Activated T-cell treated with anti-CD3 and anti-CD28 coated beads, Interleukin-2, amount 50 U/mL, for 72 hours (primary cell): Measurements from ENCODE around the gene SMG7. TPM values are rescaled to one million over a fixed set of nuclear protein-coding genes. Genes with fewer than 3 reads are reported as not detected.
"Not testable (repeated sequence)": the region's sequence is repeated elsewhere in the genome, so short reads cannot be mapped to it uniquely, and the experiment has no call there.

Experiments used
- ATAC-seq, 2 donors: fragments of 150-1000 bp; cut with Tn5 transposase; replicated peaks in 1 of 2; 2 replicates each; pipeline ENCODE4 v1.10.0; 2021; ENCODE audit warnings: moderate library complexity in 2 of 2, mild to moderate bottlenecking in 1 of 2
- DNase-seq, 2 donors: peaks; one replicate each; pipeline ENCODE4 v3.0.0; 2021 to 2022; ENCODE audit warnings: mixed read lengths in 1 of 2
- H3K27ac Mint-ChIP-seq: one replicate; pipeline ENCODE4 v1.8.0; 2022; ENCODE audit warnings: mild to moderate bottlenecking, moderate library complexity, mixed read lengths
- H3K27me3 Mint-ChIP-seq: one replicate; pipeline ENCODE4 v1.8.0; 2022; ENCODE audit warnings: low read depth, mixed read lengths
- H3K36me3 Mint-ChIP-seq, 2 donors: one replicate each; pipeline ENCODE4 v1.8.0; 2022; ENCODE audit warnings: mixed read lengths in 2 of 2, mild to moderate bottlenecking in 1 of 2; ENCODE audit not compliant: insufficient read depth in 2 of 2
- H3K4me1 Mint-ChIP-seq: one replicate; pipeline ENCODE4 v1.8.0; 2022; ENCODE audit warnings: low read depth, mixed read lengths
- H3K4me3 Mint-ChIP-seq, 2 donors: one replicate each; pipeline ENCODE4 v1.8.0; 2022; ENCODE audit warnings: mild to moderate bottlenecking in 2 of 2, mixed read lengths in 2 of 2, moderate library complexity in 2 of 2
- H3K9me3 Mint-ChIP-seq, 2 donors: one replicate each; pipeline ENCODE4 v1.8.0; 2022; ENCODE audit warnings: mixed read lengths in 2 of 2
- total RNA-seq, 2 donors: library from RNA; stranded (reverse); gene quantifications; one replicate each; pipeline ENCODE4 v1.2.3, GENCODE V29; 2022

SMG7 gene
- total RNA-seq: 10 to 100 TPM; 57.9 to 69.8 TPM

- Mint-ChIP-seq H3K36me3 (peaks cover 3 to 4% of the 10 kb centered on the region in 2 donors), H3K4me1 (peaks cover 29% of the 10 kb centered on the region), H3K27me3 (no peaks in the 10 kb centered on the region), H3K9me3 (no peaks in the 10 kb centered on the region), H3K4me3 (peak within 1 kb of the TSS; percentile 95 to 97), H3K27ac (peak within 1 kb of the TSS; percentile 95)
- DNase-seq: peak; percentile 58
- ATAC-seq: peak; percentile 1 to 4
Observed at GRCh38 chr1:183472488-183473216, at the start of gene SMG7. TSS of gene SMG7 (plus strand) at chr1:183472499. CDS start at chr1:183472621, 122 bp downstream.

GRCh38 chr1:183423541-183423940 lies 48.8 kb upstream of the SMG7 start:
- Mint-ChIP-seq H3K27me3 (peaks cover 27% of the 10 kb centered on the region), H3K4me3 (no peak overlapping the region), H3K4me1 (peaks cover 3% of the 10 kb centered on the region), H3K27ac (no peak overlapping the region), H3K9me3 (no peaks in the 10 kb centered on the region), H3K36me3 (no peaks in the 10 kb centered on the region)
- ATAC-seq (no peak), DNase-seq (no peak)

GRCh38 chr1:183424691-183425090 lies 47.6 kb upstream of the SMG7 start:
- H3K27me3 Mint-ChIP-seq: peaks cover 21% of the 10 kb centered on the region
- H3K36me3 Mint-ChIP-seq: no peaks in the 10 kb centered on the region
- H3K9me3 Mint-ChIP-seq: no peaks in the 10 kb centered on the region
- ATAC-seq: no peak
- H3K4me3 Mint-ChIP-seq: no peak overlapping the region
- no peak for DNase-seq
- H3K4me1 Mint-ChIP-seq: no peaks in the 10 kb centered on the region
- no peak overlapping the region for H3K27ac Mint-ChIP-seq

GRCh38 chr1:183427591-183427990 lies 44.7 kb upstream of the SMG7 start:
- H3K36me3 Mint-ChIP-seq, H3K4me1 Mint-ChIP-seq, ATAC-seq, H3K27ac Mint-ChIP-seq, H3K4me3 Mint-ChIP-seq, DNase-seq, H3K9me3 Mint-ChIP-seq: not testable (repeated sequence)
- H3K27me3 Mint-ChIP-seq: peaks cover 18% of the 10 kb centered on the region

- Mint-ChIP-seq H3K9me3 (no peaks in the 10 kb centered on the region), H3K4me1 (no peaks in the 10 kb centered on the region), H3K27ac (no peak overlapping the region), H3K4me3 (no peak overlapping the region), H3K27me3 (peaks cover 18% of the 10 kb centered on the region), H3K36me3 (no peaks in the 10 kb centered on the region)
- ATAC-seq (no peak), DNase-seq (no peak)
Observed at GRCh38 chr1:183431840-183432547, 40.3 kb upstream of the SMG7 start.

- H3K4me1 Mint-ChIP-seq: no peaks in the 10 kb centered on the region
- ATAC-seq: no peak
- no peak overlapping the region for H3K4me3 Mint-ChIP-seq
- H3K9me3 Mint-ChIP-seq: no peaks in the 10 kb centered on the region
- H3K27me3 Mint-ChIP-seq: peaks cover 18% of the 10 kb centered on the region
- DNase-seq: no peak
- H3K27ac Mint-ChIP-seq: no peak overlapping the region
- H3K36me3 Mint-ChIP-seq: no peaks in the 10 kb centered on the region
Observed at GRCh38 chr1:183432548-183432875, 39.8 kb upstream of the SMG7 start.

- no peak for DNase-seq
- Mint-ChIP-seq H3K4me1 (no peaks in the 10 kb centered on the region), H3K4me3 (no peak overlapping the region), H3K27me3 (peaks cover 11% of the 10 kb centered on the region), H3K36me3 (no peaks in the 10 kb centered on the region), H3K9me3 (no peaks in the 10 kb centered on the region), H3K27ac (no peak overlapping the region)
- no peak for ATAC-seq
Observed at GRCh38 chr1:183433703-183434102, 38.6 kb upstream of the SMG7 start.

- no peaks in the 10 kb centered on the region for H3K4me1 Mint-ChIP-seq
Observed at GRCh38 chr1:183435497-183435896, 36.8 kb upstream of the SMG7 start.

GRCh38 chr1:183438060-183438459 lies 34.2 kb upstream of the SMG7 start:
- no peak overlapping the region for H3K27ac Mint-ChIP-seq
- no peak for DNase-seq
- no peaks in the 10 kb centered on the region for H3K36me3 Mint-ChIP-seq
- ATAC-seq: no peak
- H3K9me3 Mint-ChIP-seq: no peaks in the 10 kb centered on the region
- no peak overlapping the region for H3K4me3 Mint-ChIP-seq
- H3K27me3 Mint-ChIP-seq: no peaks in the 10 kb centered on the region
- no peaks in the 10 kb centered on the region for H3K4me1 Mint-ChIP-seq

More at GRCh38 chr1:183435497-183435896, 36.8 kb upstream of the SMG7 start:
- ATAC-seq (no peak), DNase-seq (no peak)
- H3K4me3 Mint-ChIP-seq: no peak overlapping the region
- H3K27ac Mint-ChIP-seq: no peak overlapping the region
- peaks cover 7% of the 10 kb centered on the region for H3K27me3 Mint-ChIP-seq
- H3K9me3 Mint-ChIP-seq: no peaks in the 10 kb centered on the region
- H3K36me3 Mint-ChIP-seq: no peaks in the 10 kb centered on the region

GRCh38 chr1:183443011-183443410 lies 29.3 kb upstream of the SMG7 start:
- H3K27me3 Mint-ChIP-seq: no peaks in the 10 kb centered on the region

GRCh38 chr1:183443466-183443865 lies 28.8 kb upstream of the SMG7 start:
- Mint-ChIP-seq H3K4me1 (no peaks in the 10 kb centered on the region), H3K9me3 (no peaks in the 10 kb centered on the region), H3K4me3 (no peak overlapping the region), H3K27ac (no peak overlapping the region), H3K27me3 (no peaks in the 10 kb centered on the region), H3K36me3 (no peaks in the 10 kb centered on the region)
- ATAC-seq (no peak), DNase-seq (no peak)

More at GRCh38 chr1:183443011-183443410, 29.3 kb upstream of the SMG7 start:
- H3K36me3 Mint-ChIP-seq: no peaks in the 10 kb centered on the region
- no peaks in the 10 kb centered on the region for H3K4me1 Mint-ChIP-seq
- H3K4me3 Mint-ChIP-seq: no peak overlapping the region
- DNase-seq (no peak), ATAC-seq (no peak)
- no peak overlapping the region for H3K27ac Mint-ChIP-seq
- H3K9me3 Mint-ChIP-seq: no peaks in the 10 kb centered on the region

GRCh38 chr1:183444243-183444642 lies 28.1 kb upstream of the SMG7 start:
- H3K9me3 Mint-ChIP-seq: no peaks in the 10 kb centered on the region

GRCh38 chr1:183449223-183449770 lies 23.0 kb upstream of the SMG7 start:
- DNase-seq (no peak), ATAC-seq (no peak)
- H3K36me3 Mint-ChIP-seq: no peaks in the 10 kb centered on the region
- no peak overlapping the region for H3K27ac Mint-ChIP-seq
- no peaks in the 10 kb centered on the region for H3K4me1 Mint-ChIP-seq
- no peak overlapping the region for H3K4me3 Mint-ChIP-seq
- H3K9me3 Mint-ChIP-seq: no peaks in the 10 kb centered on the region
- peaks cover 6% of the 10 kb centered on the region for H3K27me3 Mint-ChIP-seq

More at GRCh38 chr1:183444243-183444642, 28.1 kb upstream of the SMG7 start:
- no peak for DNase-seq
- Mint-ChIP-seq H3K27ac (no peak overlapping the region), H3K4me1 (no peaks in the 10 kb centered on the region), H3K4me3 (no peak overlapping the region), H3K27me3 (no peaks in the 10 kb centered on the region), H3K36me3 (no peaks in the 10 kb centered on the region)
- ATAC-seq: no peak
